ENCODE results near the gene GNAO1. TPM values are rescaled to one million over a fixed set of nuclear protein-coding genes. Genes with fewer than 3 reads are reported as not detected.

GNAO1 gene
- total RNA-seq, 1 experiment from 2014 or later = 3.7 TPM

DNA sequence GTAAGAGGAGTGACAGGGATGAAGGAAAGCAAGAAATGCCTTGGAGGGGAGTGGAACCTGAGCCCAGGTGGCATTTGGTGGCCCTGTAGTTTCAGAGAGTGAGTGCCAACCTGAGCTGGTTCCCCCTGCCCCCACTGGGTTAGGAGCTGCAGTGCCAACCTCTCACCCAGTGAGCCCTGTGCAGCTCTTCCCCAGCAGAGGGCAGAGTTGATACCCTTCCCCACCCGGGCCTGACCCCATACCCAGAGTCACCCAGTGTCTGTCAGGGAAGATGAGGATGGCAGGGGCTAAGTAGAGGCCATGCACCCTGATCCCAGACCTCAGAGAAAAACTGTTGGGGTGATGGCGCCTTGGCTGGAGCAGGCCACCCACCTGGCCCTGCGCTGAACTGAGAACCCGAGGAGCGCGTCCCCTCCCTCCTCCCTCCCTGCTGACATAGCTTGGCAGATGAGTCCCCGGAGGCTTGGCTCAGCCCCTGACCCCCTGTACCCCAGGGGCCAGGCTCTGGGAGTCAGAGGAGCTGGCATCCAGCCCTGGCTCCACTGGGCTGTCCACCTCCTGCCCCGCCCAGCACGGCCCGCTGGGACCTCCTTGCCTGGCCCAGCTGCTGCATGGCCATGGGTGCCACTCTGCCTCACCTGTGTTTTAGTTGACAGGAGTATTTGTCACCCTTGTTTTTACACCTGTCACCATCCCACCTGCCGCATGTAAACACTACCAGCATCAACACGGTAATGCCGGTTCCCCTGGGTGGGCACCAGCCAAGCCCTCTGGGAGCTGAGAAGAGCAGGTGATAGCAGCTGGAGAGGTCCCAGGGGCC is 120.1 kb downstream of the GNAO1 start:
- in situ Hi-C loops (cut with HindIII; ENCODE audit: low pct_unique_long_range_greater_than_20kb, low sequenced_read_pairs) = no loop called here

DNA sequence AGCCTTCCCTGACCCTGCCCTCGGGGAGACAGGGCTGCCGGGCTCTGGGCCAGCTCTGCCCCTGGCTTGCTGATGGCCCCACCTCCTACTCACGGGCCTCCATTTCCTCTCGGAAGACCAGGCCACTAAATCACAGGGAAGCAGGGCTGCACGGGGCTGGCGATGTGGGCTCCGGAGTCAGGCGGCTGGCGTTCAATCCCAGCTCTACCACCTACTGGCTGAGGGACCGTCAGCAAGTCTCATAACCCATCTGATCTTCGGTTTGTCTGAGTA is 120.7 kb downstream of the GNAO1 start:
- no peak for DNase-seq (ENCODE audit: low read depth, low spot score)
- in situ Hi-C loops (cut with HindIII; ENCODE audit: low pct_unique_long_range_greater_than_20kb, low sequenced_read_pairs) = no loop called here

More for the DNA sequence above, 120.1 kb downstream of the GNAO1 start:
- peak; percentile 36 for DNase-seq (ENCODE audit: low read depth, low spot score)

DNA sequence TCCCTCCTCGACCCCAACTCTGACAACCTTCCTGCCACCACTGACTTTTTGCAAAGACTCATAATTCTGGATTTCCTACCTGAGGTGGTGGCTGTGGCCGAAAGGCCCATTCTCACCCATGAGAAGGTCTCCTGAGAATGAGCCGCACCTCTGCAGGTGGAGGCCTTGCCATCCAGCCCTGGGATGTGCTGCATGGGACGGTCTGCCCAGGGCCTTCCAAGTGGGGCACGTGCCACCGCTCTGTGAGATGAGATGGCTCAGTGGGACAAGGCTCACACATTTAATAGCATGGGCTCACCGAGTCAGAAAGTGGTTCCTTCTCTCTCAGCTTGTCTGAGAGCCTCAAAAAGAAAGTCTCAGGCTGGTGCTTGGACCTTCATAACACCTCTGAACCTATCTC is 121.3 kb downstream of the GNAO1 start:
- no peak for DNase-seq (ENCODE audit: low read depth, low spot score)
- in situ Hi-C loops (cut with HindIII; ENCODE audit: low pct_unique_long_range_greater_than_20kb, low sequenced_read_pairs) = no loop called here

DNA sequence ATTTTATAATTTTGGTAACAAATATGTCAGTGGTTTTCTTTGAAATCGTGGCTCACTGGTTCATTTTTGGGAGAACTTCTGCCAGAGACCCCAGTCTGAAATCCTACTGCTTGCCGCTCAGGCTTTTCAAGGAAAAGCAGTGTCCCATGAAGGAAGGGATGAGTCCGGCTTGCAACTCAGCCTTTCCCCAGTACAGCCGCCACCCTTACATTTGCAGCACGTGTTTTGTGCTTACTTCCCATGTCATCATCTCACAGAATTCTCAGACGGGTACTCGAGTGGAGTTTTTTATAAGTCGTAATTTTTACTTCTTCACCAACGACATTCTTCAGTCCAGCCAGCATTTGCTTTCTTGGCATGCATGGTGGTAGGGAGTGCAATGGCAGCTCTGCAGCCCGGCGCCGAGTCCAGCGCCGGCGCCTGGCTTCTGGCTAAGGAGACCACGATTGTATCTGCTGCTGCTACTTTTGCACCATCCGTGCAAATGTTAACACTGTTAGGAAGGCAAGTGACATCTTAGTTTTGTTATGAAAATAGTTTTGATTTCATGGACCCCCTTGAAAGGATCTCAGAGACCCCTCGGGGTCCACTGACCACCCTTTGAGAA is 123.1 kb downstream of the GNAO1 start:
- in situ Hi-C loops (cut with HindIII; ENCODE audit: low pct_unique_long_range_greater_than_20kb, low sequenced_read_pairs) = no loop called here
- DNase-seq (ENCODE audit: low read depth, low spot score) = no peak

DNA sequence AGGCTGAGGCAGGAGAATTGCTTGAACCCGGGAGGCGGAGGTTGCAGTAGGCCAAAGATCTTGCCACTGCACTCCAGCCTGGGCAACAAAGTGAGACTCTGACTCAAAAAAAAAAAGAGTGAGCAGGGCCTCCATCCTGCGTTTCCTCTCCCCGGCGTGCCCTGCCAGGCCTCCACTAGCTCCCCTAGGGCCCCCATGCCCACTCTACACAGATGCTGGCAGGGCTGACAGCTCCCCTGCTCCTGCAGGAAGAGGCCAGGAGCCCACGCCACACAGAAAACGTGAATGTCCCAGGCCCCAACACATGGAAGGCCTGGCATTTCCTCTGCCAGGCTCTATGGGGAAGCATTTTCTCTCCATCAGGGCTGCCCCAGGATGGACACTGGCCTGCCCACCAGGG is 124.7 kb downstream of the GNAO1 start:
- in situ Hi-C loops (cut with HindIII; ENCODE audit: low pct_unique_long_range_greater_than_20kb, low sequenced_read_pairs) = no loop called here

DNA sequence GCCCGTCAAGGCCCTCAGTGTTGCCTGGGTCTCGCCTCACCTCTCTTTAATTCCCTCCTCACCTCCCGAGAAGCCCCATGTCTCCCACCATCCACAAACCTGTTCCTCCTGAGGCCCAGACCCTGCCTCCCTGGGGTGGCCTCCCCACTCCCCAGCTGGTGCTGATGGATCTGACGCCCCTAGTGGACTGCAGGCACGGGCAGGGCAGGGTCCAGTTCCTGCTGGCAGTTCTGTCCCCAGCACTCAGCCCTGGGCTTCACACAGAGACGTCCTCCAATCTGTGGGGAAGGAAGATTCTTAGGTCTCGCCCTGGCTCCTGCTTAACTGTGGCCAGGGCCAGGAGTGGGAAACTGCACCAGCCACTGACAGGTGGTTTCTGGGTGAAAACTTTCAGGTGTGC is 125.3 kb downstream of the GNAO1 start:
- in situ Hi-C loops (cut with HindIII; ENCODE audit: low pct_unique_long_range_greater_than_20kb, low sequenced_read_pairs) = no loop called here

More for the DNA sequence above, 124.7 kb downstream of the GNAO1 start:
- no peak for DNase-seq (ENCODE audit: low read depth, low spot score)

DNA sequence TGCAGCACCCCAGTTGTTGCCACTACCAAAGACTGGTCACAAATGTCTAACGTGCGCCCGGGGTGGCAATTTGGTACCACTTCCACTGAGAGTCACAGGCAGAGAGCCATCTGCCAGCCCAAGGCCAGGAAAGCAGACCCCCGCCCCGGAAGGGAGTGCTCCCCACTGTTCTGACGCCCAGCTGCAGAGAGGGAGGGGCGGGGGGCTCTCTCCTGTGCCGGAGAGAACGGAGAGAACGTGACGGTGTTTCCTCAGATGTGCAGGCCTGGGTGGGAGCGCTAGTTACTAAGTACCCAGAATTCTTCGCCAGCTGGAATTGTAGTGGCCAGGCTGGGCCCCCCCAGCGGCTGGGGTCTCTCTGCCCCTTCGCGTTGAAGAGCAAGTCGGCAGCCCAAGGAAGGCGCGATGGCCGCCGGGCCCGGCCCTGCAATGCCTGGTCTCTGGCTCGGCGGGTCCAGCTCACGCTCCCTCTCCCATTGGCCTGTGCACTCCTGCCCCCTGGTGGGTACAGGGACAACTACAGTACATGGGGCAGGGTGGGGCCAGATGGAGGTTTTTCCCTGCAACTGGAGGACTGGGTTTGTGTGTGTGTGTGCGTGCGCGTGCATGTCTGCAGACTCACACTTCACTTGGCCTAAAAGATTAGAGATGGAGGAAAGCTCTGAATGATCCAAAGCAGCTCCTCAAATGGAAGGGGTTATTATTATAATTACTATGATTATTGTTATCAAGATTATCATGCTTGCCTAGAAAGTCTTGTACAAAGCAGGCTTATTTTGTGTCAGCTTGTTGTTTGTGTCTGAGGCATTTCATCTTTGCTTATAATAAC is 126.9 kb downstream of the GNAO1 start:
- in situ Hi-C loops (cut with HindIII; ENCODE audit: low pct_unique_long_range_greater_than_20kb, low sequenced_read_pairs) = no loop called here
- DNase-seq (ENCODE audit: low read depth, low spot score) = peak; percentile 76

More for the DNA sequence above, 125.3 kb downstream of the GNAO1 start:
- no peak for DNase-seq (ENCODE audit: low read depth, low spot score)

DNA sequence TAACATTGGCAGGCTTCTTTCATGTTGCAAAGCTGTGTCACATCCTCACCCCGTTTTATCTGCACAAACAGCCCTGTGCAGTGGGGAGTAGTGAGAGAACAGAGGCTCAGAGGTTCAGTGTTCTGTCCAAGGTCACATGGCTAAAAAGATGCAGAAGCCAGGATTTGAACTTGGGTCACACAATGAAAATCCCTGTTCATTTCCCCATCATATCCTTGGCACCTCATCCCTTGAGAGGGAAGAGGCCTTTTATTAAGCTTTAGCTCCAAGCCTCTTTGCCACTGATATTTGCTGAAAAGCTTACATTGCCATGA is 127.5 kb downstream of the GNAO1 start:
- in situ Hi-C loops (cut with HindIII; ENCODE audit: low pct_unique_long_range_greater_than_20kb, low sequenced_read_pairs) = no loop called here
- DNase-seq (ENCODE audit: low read depth, low spot score) = no peak

DNA sequence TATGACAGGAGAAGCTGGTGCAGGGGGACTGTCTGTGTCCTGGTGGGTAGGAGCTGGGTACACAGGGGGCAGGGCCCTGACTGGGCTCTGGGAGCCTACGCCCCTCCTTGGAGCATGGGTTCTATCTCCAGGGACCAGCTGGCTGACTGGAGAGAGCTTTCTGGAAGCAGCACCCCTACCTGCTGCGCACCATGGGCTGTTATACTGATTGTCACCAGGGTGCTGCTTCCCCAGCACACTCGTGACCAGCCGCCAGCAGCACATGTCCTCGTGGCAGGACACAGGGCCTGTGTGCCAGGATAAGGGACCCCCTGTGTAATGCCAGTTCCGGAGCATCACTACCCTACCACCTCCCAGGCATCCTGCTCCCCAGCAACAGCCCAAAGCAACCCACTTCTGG is 128.1 kb downstream of the GNAO1 start:
- in situ Hi-C loops (cut with HindIII; ENCODE audit: low pct_unique_long_range_greater_than_20kb, low sequenced_read_pairs) = no loop called here
- no peak for DNase-seq (ENCODE audit: low read depth, low spot score)

DNA sequence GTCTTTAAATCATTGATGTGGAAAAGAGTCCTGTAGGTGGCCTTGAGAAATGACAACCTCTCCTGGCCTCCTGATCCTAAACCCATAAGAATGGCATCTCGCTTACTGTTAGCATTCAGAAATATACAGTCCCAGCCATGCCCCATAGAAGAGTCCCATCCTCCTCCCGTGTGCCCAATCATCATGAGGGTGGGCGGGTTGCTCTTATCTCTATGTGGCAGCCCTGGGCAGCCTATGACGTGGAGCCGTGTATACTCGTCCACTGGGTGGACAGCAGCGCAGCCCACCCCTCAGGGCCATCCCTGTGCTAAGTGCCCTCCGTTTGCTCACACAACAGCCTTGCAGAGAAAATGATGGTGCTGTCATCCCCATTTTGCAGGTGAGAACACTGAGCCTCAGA is 128.8 kb downstream of the GNAO1 start:
- no peak for DNase-seq (ENCODE audit: low read depth, low spot score)
- in situ Hi-C loops (cut with HindIII; ENCODE audit: low pct_unique_long_range_greater_than_20kb, low sequenced_read_pairs) = no loop called here

DNA sequence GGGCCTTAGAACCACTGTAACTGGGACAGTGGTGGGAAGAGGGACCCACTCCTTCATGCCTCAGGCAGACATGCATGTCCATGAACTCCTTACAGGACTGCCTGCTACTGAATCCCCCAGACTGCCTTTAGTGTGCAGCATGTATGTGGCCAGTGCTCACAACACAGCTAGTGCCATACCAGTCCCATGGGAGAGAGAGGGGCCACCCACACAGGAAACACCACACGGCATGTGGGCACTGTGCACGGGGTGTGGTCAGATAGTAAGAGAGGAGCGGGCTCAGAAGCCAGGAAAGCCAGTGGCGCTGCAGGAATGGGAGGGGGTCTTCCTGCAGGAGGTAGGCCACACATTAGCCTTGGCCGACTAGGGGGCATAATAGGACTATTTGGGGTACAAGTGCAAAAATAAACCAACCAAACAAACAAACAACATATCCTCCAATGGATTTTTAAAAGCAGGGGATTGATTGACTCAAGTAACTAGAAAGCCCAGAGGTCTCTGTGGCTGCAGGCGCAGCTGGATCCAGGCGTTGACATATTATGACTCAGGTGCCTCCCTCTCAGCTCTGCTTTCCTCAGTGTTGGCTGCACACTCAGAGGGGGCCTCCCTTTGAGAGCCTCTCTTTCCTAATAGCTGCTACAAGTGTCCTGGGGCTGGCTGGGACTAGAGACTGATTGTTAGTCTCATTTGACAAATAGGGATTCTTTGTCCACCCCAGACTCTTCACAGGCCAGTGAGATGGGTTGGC is 129.7 kb downstream of the GNAO1 start:
- in situ Hi-C loops (cut with HindIII; ENCODE audit: low pct_unique_long_range_greater_than_20kb, low sequenced_read_pairs) = no loop called here
- no peak for DNase-seq (ENCODE audit: low read depth, low spot score)

DNA sequence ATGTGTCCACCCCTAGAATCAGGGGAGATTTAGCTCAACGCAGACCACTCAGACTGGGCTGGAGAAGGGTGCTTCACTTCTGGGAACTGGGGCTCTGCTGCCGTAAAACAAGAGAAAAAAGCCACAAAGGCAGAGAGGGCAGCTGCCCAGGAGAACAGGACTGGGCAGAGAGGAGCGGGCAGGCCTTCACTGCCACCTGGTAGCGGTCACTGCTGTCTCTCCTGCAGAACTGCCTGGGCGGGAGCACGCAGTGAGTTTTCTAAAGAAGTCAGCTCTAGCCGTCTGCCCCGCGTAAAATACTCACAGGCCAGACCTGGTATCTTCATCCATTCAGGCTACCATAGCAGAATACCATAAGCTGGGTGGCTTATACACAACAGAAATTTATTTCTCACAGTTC is 130.3 kb downstream of the GNAO1 start:
- in situ Hi-C loops (cut with HindIII; ENCODE audit: low pct_unique_long_range_greater_than_20kb, low sequenced_read_pairs) = no loop called here
- DNase-seq (ENCODE audit: low read depth, low spot score) = no peak

DNA sequence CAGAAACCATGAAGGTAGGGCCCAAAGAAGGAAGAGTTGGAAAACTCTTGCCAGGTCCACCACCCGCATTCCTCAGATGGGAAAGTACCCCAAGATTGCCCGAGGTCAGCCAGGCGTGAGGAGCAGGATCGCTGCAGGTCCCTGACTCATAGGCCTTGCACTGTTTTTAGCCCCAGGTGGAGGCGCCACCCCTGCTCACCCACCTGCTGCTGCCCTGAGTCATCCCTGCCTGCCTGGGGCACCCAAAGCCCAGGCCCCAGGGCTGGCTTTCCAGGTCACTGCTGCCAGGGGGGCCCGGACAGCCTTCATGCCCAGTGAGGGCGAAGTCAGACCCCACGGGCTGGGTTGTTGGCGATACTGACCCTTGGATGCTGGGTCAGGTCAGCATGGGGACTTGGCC is 133.1 kb downstream of the GNAO1 start:
- DNase-seq (ENCODE audit: low read depth, low spot score) = no peak
- in situ Hi-C loops (cut with HindIII; ENCODE audit: low pct_unique_long_range_greater_than_20kb, low sequenced_read_pairs) = no loop called here

DNA sequence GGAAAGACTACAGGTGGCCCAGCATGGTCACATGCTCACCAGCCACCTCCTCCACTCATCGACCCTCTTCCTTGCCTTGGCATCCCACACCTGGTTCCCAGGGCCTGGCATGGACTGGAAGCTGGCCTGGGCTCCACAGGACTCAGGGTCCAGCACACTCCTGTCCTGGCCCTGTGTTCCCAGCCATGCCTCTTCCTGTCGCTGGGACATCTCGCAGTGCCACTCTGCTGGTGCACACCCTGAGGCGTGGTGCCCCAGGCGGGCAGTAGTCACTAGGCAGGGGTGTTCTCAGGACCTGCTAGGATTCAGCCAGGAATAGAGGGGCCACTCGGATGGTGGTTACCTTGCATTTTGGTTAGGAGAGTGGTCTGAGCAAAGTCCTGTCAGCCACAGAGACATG is 134.7 kb downstream of the GNAO1 start:
- in situ Hi-C loops (cut with HindIII; ENCODE audit: low pct_unique_long_range_greater_than_20kb, low sequenced_read_pairs) = no loop called here
- DNase-seq (ENCODE audit: low read depth, low spot score) = no peak

DNA sequence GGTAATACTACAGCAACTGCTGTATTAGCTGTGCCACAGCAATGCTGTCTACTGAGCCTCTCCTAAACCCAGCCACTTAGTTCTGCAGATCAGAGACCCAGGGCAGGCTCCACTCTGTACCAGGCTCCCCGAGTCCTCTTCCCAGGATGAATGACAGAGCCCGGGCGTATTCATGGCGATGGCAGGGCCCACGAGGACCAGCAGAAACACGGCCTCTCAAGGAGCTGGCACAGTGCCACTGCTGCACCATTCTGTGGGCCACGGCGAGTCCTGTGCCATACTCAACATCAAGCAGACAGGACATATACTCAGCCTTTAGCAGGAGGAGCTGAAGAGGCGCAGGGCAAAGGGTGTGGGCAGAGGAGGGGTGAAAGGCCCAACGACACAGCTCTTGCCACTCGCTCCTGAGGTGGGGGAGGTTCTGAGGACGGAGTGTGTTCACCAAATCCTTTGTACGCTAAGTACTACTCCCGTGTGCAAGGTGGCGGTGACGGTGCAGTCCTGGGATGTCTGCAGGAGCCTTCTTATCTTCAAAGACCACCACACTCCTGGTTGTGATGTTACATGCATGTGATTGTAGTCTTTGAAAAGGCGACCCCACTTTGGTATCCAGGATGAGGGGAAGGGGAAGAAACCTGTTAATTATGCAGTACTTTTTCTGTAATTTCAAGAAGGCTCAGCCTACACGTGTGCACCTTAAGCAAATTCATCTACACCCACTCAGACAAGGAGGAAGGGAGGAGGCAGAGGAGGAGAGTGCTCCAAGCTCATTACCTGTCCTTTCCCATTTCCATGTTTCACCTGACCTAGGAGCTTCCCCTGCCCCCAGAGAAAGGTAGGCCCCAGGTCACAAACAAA is 136.0 kb downstream of the GNAO1 start:
- in situ Hi-C loops (cut with HindIII; ENCODE audit: low pct_unique_long_range_greater_than_20kb, low sequenced_read_pairs) = no loop called here
- no peak for DNase-seq (ENCODE audit: low read depth, low spot score)

DNA sequence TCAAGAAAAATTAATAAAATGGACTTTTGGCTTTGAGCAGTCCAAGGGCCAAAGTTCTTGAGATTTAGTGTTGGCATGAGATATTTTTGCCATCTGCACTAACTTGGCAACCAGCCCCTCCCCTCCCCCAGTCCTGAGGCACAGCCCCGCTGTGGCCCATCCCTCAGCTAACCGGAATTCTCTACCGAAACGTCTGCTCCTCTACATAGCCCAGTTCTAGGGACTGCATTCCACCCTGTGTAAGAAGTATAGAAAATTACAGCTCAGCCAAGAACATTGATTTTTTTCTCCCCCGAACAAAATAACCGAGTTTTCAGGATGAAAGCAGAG is 136.6 kb downstream of the GNAO1 start:
- in situ Hi-C loops (cut with HindIII; ENCODE audit: low pct_unique_long_range_greater_than_20kb, low sequenced_read_pairs) = no loop called here
- no peak for DNase-seq (ENCODE audit: low read depth, low spot score)

DNA sequence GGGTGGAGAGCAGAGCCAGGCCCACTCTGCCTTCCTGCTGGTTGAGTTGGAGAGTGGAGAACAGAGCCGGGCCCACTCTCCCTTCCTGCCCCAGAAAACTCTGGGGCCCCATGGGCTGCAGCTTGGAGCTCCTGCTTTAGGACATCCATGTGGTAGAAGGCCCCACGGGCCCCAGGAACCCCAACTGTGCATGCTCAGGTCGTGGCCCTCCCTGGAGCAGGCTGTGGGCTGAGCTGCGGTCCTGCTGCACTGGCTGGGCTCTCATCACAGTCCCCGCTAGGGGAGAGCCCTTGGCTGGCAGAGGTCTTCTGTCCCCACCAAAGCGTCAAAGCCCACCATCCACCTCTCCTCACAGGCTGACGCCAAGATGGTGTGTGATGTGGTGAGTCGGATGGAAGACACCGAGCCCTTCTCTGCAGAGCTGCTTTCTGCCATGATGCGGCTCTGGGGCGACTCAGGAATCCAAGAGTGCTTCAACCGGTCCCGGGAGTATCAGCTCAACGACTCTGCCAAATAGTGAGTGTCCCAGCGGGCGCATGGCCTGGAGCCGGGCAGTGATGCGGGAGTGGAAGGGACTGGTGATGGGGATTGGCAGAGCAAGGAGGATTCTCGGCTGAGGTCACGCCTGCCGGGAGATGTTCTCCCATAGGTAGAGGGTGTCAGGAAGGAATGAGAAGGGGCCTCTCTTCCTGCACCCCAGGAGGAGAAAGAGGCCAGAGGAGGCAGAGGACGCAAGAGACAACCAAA is 137.2 kb downstream of the GNAO1 start:
- in situ Hi-C loops (cut with HindIII; ENCODE audit: low pct_unique_long_range_greater_than_20kb, low sequenced_read_pairs) = no loop called here
- DNase-seq (ENCODE audit: low read depth, low spot score) = no peak
